Measurements from ENCODE around the gene KCNH3.

KCNH3 gene

DNA sequence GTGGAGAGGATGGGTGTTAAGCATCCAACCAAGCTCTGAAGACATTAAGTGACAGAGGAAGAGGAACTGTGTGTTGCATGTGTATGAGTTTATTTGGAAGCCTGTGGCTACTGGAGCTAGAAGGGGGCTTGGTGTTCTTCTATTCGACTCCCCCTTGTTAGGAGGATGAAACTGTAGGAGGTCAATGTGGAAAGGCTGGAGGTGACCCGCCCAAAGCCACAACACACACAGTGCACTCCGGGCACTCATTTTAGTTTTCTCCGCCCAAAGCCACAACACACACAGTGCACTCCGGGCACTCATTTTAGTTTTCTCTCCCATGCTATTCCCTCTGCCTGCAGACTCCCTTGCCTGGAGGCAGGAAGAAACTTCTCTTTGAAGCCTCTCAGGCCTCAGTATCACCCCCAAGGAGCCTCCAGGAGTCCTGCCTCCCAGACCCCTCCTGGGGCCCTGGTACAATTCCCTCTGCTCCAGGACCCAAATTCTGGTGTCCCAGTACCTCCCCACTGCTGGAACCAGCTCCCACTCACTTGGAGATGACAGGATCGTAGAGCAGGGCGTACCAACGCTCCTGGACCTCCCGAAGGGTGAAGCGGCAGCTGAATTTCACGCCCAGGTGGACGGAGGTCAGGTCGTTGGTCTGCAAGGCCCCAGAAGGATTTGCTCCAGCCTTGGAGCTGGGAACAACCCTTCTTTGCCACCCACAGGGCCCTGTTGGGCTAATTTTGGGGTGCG, 25.3 kb downstream of the KCNH3 start:
- DNase-seq: no peak

DNA sequence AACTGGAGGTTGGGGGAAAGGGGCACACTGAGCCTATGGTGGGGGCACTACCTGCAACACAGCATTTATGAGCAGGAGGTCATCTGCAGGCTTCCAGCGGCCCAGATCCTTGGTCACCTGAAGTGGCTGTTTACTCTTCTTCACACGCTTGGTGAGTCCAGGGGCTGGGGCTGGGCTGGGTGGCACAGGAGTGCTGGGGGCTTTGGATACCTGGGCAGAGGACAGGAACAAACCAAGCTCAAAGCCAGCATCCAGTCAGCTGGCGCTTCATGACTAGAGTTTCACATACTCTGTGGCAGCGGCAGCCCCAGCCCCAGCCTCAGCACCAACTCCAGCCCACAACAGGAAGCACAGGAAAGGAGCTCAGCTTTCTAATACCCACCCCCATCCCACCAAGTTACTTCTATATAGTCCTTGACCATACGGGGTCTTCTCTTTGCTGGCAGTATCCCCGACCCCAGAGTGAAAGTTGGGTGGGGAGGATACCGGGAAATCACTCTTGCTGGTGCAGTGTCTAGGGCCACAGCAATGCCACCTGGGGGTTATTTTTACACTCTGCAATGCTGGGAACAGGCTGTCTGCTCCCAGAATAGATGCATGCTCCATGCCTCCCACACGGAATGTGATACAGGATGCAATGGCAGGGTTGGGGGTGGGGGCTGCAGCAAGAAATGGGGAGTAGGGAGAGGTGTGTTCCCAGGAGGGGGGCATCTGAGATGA, 26.0 kb downstream of the KCNH3 start:
- DNase-seq: no peak

DNA sequence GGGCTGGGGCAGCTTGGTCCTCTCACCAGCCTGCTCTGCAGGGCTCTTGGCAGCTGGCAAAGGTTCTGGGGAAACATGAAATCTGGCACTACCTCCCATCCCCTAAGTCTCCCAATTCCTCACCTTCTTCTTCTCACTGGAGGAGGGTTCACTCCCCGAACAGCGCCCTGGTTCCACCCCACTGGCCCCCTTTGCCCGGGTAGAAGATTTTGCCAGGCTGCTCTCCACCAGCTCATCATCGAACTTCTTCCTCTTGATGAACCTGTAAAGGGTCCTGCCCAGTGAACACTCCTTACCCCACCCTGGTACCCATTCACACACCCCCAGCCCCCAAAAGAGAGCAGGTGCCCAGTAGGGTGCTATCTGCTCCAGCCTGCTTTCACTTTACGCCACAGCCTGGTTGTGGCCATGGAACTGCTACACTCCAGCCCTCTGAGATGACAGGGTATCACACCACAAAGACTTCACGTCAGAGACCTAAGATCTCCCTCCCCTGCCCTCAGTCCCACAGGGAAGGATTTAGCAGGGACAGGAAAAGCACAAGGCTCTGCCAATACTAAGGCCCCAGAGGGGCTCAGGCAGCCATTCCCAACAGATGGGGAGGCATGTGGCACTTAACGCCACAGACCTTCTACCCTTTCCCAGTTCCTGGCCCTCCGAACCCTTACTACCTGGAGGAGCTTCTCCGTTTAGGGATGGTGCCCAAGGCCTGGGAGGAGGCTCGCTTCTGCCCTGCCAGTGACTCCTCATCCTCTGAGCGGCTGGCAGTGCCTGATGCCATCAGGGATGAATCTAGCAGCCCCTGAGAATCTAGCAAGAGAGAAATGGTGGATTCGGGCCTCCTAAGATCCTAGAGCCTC, 26.8 kb downstream of the KCNH3 start:
- DNase-seq: no peak

- no peak for DNase-seq
Observed at GRCh38 chr12:49566361-49566760, 27.5 kb downstream of the KCNH3 start.

DNA sequence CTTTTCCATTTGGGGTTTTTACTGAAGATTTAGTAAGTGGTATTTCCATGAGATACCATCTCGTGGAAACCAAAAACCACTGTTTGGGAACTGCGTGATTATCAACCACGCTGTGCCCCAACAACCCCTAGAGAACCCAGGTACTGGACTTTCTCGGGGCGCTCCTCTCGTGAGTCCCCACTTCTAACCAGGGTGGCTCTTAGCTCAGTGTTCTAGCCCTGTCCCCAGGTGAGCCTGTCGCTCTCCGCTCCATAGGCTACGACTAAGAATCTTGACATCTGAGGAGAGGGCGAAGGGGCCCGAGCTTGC, 28.4 kb downstream of the KCNH3 start:
- DNase-seq: no peak

GRCh38 chr12:49567611-49568441, 29.0 kb downstream of the KCNH3 start, which contains the start of gene MCRS1:
TSS of gene MCRS1 (minus strand) at chr12:49568142. CDS start at chr12:49566731, 1,411 bp downstream.
- peak; percentile 90 to 92 for DNase-seq

DNA sequence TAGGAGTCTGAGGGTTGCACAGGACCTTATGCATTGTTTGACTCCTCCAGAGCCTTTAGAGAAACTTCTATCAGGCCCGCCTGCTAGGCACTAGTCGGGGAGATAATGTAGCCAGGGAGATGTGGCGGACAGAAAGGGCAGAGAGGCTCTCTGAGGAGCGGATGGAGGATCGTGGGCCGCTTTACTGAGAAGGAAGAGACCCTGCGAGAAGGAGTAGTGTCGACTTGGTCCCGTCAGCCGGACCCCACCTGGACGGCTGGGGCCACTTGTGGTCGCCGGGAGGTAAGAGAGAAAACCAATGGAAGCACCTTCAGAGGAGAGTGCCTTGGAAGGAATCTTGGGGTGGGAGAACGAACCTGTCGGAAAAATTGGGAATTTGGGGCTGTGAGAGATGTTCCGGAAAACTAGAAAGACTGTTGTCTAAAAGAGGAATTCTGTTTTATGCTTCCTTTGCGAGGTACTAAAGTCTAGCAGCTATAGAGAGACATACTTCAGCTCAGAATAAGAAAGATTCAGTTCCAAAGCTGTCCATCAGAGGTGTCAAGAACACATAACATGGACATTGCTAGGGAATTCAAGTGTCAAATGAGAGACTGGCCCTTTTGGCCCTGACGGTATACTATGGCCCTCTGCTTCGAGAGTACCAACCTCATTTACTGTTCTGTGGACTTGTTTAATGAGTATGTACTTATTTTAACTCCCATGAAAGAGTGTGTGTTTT, 29.8 kb downstream of the KCNH3 start:
- no peak for DNase-seq

DNA sequence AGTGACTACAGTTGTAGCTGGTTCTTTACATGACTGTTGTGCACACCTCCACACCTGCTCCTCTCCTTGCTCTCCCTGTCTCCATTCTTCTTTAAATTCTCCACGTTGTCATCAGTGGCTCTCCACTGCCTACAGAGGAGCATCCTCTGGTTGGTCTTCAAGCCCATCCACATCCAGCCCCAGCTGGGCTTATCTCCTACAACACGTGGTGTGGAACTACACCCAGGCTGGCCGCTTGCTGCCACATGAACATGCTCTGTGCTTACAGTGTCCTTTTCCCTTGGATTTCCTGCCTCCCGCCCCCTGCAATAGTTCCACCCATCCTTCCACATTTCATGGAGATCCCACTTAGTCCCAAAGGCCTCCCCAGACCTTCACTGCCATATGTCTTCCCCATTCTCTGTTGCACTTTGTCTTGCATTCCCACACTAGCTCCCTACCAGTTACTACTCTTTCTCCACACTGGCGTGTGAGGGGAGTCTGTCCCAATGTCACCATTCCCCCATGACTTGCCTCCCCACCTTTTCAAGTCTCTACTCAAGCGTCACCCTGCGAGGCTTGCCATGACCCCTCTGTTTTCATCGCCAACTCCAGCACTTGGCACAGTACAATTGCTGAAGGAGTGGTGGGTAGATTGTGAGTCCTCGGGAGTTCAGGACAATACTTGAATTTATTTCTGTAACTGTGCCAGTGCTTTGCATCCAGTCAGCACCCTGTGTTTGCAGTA, 38.9 kb downstream of the KCNH3 start:
- no peak for DNase-seq

DNA sequence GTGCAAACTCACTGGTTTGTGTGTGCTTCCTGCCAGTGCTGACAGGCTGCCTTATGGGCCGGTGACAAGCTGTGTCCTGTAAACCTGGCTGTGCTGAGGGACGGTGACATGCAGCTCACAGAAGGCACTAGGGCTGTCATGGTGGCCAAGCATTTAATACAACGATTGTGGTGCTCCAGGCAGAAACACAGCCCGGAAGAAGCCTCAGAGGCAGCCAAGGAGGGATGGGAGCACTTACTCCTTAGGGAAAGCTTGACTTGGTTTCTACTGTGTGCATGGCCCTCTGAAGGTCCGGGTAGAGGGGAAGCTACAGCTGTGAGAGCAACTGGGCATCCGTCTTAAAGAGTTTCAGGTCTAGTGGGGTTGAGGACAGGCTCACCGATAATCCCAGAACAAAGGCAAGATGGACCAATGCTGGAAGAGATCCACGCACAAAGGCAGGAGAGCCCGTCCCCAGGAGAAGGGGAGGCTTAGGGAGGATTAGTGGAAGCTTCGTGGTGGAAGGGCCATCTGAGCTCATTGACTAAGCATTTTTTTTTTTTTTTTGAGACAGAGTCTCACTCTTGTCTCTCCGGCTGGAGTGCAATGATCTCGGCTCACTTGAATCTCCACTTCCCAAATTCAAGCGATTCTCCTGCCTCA, 39.8 kb downstream of the KCNH3 start:
- DNase-seq: no peak

GRCh38 chr12:49580572-49581535, 42.0 kb downstream of the KCNH3 start:
- peak; percentile 71 to 72 for DNase-seq

GRCh38 chr12:49582201-49582600, 43.4 kb downstream of the KCNH3 start:
- DNase-seq: no peak

GRCh38 chr12:49582850-49583249, 44.0 kb downstream of the KCNH3 start:
- no peak for DNase-seq

GRCh38 chr12:49583366-49584094, 44.7 kb downstream of the KCNH3 start:
- no peak for DNase-seq

- DNase-seq: no peak
Observed at GRCh38 chr12:49584591-49584990, 45.8 kb downstream of the KCNH3 start.

DNA sequence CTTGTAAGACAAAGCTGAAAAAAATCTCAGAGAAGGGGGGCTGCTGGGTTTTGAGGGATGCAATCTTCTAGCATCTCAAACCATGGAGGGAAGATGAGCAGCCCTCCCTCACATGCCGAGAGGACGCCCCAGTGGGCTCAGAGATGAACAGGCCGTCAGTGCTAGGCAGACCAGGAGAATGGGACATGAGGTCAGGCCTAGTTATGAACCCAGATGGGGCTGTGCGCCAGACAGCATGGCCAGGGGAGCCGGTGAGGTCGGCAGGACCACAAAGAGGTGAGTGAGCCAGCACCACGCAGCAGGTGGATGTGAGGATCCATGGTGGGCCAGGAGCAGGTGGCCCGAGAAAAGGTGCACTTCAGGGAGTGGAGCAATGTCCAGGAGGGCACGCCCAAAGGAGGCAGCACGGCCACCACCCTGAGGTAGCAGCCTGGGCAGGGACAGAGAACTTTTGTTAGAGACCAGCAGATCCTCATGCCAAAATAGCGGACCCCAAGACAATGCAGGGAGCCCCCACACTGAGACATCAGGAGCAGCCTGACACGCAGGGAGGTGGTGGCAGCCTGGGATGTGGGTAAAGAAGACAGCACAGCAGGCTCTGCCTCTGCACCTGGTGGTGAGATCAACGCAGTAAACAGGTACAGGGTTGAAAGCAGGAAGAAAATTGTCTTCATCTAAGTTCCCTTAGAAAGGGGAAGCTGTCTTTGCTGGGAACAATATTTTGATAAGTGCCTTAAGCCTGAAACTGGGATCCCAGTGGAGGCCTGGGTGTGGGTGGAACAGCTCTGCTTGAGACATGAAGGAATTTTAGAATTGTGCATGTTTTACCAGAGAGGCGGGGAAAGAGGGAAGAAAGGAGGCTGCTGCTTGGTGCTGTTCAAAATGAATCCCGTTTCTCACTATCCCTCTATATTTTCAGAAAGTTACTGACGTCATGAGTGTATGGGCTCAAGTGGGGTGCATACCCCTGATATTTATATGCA, 46.9 kb downstream of the KCNH3 start:
- no peak for DNase-seq

- no peak for DNase-seq
Observed at GRCh38 chr12:49587174-49587908, 48.5 kb downstream of the KCNH3 start.

GRCh38 chr12:49588281-49588680, 49.5 kb downstream of the KCNH3 start:
- no peak for DNase-seq

Measured in activated T-cell treated with anti-CD3 and anti-CD28 coated beads, Interleukin-2, amount 50 U/mL, for 48 hours (primary cell).